Posterior vena cava (tissue), 2 donors: ENCODE data around the gene ADGRF1. TPM values are rescaled to one million over a fixed set of nuclear protein-coding genes. Genes with fewer than 3 reads are reported as not detected.
"Not testable (repeated sequence)": the region's sequence is repeated elsewhere in the genome, so short reads cannot be mapped to it uniquely, and the experiment has no call there.

Experiments
- DNase-seq: peaks from one replicate; pipeline ENCODE4 v3.0.0-alpha.2; 2020; ENCODE audit warnings: low spot score
- intact Hi-C, 2 donors: fragments of 100-400 bp; cut with DNase I; formaldehyde crosslinking; loops; one replicate each; pipeline versions ENCODE4 v1.14.1 to v1.14.2; 2022 to 2023
- total RNA-seq, 2 donors: library from RNA; stranded (reverse); fragmentation: NEBNext Ultra II Directional; extraction: Animal tissue kit (Norgen Biotek cat#: 25700); gene quantifications; one replicate each; pipeline ENCODE4 v1.2.1, GENCODE V29; 2021
- donor health status: DM: yes; HTN: yes; CAD: no.
- donor health status: DM: yes; HTN: yes; CAD: no.

The ADGRF1 gene
- total RNA-seq, 2 donors from 2014 or later, result not detected

DNA sequence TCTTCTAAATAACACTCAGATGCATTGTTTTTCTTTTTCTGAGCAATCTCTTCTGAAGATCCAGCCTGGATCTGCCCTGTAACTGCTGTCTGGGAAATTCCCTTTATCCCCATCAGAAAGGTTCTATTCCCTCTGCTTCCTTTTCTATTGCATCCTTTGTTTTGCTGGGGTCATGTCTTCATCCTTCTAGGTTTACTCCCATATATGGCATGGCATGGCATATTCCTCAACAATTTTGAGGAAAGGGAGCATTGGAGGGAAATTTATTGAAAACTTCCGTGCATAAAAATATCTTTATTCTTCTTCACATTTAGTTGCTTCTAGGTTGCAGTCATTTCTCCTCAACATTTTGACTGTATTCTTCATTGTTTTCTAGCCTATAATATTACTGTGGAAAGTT is 47.2 kb downstream of the ADGRF1 start:
- intact Hi-C loops, result loop anchor here in 1 of 2 donors (5.0 kb wide), 1 partner anchor 148 kb away; no protein-coding TSS in a partner anchor
- DNase-seq, result no peak

DNA sequence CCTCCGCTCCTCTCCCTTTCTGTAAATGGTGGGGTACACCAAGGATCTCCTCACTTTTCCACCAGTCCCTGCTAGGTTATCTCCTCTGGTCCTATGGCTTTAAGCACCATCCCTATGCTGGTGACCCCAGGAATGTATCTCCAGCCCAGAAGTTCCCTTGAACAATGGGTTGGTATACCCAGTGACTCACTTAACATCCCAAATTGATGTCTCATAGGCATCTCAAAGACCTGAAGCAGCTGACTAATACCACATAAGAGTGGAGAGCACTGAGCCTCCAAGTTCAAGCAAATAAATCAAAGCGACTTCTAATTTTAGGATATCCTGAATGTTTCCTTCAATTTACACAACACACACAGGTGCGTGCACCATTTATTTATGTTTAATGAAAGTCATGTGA is 48.3 kb downstream of the ADGRF1 start:
- intact Hi-C loops, result no loop called here
- DNase-seq, result no peak

DNA sequence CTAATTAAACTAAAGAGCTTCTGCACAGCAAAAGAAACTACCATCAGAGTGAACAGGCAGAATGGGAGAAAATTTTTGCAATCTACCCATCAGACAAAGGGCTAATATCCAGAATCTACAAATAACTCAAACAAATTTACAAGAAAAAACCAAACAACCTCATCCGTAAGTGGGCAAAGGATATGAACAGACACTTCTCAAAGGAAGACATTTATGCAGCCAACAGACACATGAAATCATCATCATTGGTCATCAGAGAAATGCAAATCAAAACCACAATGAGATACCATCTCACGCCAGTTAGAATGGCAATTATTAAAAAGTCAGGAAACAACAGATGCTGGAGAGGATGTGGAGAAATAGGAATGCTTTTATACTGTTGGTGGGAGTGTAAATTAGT is 49.7 kb downstream of the ADGRF1 start:
- DNase-seq, intact Hi-C loops: not testable (repeated sequence)

DNA sequence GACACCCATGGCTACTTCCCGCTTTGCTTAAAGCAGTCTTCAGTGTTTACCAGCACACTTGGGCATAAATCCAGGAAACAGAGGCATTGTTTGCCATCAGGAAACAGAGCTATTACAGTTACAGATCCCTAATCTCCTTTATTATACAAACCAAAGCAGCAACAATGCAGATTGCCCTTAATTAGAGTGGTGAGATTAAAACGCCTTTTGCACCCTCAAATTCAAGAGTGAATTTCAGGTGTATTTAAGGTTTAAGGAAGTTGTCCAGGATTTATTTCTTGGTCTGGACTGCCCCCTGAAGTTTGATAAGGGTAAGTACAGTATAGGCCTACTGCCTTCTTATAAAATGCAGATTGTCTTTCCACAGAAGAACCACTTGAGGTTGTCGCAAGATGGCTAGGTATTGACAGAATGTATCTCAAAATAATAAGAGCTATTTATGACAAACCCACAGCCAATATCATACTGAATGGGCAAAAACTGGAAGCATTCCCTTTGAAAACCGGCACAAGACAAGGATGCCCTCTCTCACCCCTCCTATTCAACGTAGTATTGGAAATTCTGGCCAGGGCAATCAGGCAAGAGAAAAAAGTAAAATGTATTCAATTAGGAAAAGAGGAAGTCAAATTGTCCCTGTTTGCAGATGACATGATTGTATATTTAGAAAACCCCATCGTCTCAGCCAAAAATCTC is 51.2 kb downstream of the ADGRF1 start:
- DNase-seq, intact Hi-C loops: not testable (repeated sequence)

DNA sequence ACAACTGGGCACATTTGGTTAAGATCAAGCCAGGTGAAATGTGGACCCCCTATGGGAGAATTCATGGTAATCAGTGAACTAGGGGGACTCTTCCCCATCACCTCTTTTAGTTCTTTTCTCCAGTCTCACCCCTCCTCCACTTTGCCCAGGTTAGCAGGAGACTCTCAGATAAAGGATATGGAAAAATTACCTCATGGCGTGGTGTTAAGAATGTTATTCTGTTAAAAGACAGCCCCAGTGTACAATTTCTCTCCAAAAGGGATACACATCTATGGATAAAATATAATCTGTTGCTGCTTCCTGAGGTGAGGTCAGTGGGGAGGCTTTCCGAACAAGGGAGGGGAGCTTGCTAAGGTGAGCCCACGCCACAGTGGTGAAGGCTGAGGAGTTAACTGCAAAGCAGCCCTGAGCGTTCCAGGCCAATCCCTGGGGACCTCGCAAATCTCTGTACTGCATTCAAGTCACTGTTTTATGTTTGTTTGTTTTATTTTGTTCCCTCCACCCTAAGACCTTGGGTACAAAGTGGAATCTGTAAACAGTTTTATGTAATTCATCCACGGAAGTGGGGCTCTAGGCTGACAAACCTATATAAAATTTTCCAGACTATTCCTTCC is 52.0 kb downstream of the ADGRF1 start:
- DNase-seq, result no peak
- intact Hi-C loops, result no loop called here

DNA sequence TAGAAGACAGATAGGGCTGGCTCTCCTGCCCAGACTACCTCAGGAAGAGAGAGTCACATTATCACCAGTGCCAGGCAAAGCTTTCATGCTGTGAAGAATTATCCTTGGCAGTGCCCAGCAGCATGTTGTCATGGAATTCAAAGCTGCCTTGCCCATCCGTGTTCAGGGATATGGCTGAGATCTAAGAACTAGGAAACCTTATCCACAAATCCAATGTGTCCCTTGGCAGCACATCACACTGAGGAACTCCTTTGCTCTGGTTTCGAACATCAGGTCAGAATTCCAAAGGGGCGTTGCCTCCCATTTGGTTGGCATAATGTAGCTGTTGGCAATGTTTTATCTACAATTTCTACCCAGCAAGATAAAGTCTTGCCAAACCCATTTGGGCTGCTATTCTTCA is 52.7 kb downstream of the ADGRF1 start:
- intact Hi-C loops, result no loop called here
- DNase-seq, result no peak

DNA sequence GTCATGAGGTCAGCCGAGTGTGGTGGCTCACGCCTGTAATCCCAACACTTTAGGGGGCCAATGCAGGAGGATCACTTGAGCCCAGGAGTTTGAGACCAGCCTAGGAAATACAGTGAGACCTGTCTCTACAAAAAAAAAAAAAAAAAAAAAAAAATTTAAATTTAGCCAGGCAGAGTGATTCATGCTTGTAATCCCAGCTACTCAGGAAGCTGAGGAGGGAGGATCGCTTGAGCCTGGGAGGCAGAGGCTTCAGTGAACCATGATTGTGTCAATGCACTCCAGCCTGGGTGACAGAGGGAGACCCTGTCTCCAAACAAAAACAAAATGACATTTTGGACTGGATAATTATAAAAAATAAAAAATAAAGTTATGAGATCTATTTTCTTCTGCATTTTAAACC is 56.2 kb downstream of the ADGRF1 start:
- DNase-seq, result no peak
- intact Hi-C loops, result no loop called here

DNA sequence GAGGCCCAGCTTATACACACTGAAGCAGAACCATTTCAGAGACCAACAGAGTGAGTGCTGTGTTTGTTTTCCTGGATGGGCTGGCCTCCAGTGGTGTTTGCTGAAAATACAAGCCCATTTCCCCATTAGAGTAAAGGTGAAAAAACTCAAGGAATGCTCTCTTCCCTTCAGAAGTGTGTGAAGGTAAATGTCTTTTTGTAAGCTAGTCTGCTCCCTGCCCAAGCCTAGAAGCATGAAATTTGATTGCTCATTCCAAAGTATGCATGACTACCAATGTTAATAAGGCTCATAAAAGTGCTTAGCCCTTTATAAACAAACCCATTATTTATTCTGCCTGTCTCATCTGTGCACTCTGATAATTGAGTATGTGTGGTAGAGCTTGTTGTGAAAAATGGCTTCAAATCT is 59.1 kb downstream of the ADGRF1 start:
- DNase-seq, result no peak
- intact Hi-C loops, result no loop called here

DNA sequence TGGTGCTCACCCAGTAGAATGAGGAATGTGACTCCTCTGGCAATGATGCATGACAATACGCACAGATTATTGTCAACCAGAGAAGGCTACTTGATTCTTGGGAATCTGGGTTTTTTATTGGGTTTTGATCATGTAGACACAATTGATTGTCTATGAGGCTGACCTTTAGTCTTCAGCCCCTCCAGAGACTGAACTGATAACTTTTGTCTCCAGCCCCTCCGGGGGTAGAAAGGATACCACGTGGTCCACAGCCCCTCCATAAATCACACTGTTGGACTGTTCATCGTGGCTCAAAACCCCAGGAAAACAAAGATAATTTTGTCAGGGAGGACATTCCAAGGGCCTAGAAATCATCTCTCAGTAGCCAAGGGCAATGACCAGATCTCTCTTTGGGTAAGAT is 62.9 kb downstream of the ADGRF1 start:
- DNase-seq, result no peak
- intact Hi-C loops, result loop anchor here in 1 of 2 donors (10.0 kb wide), 1 partner anchor 114 kb away; no protein-coding TSS in a partner anchor

DNA sequence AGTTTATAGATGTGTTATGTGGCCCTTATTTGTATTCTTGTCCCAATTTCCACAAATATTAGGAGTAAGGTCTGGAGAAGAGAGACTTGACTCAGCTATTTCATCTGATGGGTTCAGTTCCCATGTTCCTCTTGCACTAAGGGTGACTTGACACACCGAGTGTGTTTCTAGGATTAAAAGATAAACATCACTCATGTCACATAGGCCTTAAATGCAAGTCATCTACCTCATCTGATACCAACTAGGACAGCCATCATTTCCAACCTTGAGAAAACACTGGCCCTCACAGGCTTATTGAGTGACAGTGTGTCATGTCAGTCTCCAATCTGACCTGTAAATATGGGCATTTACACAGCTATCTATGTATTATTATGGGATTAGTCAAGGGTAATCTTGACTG is 67.3 kb downstream of the ADGRF1 start:
- intact Hi-C loops, result loop anchor here in 1 of 2 donors (10.0 kb wide), 1 partner anchor 110 kb away; no protein-coding TSS in a partner anchor
- DNase-seq, result no peak

DNA sequence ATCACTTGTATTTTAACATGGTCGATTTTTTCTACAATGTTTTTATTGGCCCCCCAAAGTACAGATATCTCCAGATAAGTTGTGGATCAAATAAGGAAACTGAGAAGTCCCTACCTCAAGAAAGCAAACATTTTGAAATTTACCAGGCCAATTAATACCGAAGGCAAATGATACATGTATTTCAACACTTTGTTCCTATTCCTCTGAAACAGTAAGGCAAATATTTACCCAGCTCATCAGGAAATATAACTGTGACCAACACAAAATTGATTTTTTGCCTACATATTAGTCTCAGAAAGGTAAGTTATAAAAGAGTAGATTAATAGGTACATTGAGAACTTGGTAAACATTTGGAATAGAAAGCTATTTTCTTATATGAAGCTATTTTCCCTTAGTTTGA is 69.1 kb downstream of the ADGRF1 start:
- DNase-seq, result no peak
- intact Hi-C loops, result loop anchor here in 1 of 2 donors (10.0 kb wide), 1 partner anchor 108 kb away; no protein-coding TSS in a partner anchor

DNA sequence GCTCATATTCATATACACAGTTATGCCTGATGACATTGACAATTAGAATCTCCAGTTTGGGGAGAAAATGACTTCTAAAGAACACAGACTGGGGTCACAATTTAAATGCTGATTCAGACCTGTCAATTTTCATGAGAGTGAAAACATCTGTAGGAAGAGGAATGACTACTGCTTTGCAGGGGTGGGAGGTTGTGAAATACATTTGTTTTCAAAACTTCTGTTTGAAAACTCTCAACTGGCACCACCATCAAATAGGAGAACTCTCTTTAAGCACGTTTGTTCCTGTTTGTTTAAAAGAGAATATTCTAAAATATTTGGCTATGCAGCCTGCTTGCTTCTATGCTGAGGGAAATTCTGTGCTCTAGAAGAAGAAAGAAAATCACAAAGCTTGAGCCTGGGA is 69.6 kb downstream of the ADGRF1 start:
- DNase-seq, result no peak
- intact Hi-C loops, result loop anchor here in 1 of 2 donors (10.0 kb wide), 1 partner anchor 108 kb away; no protein-coding TSS in a partner anchor

DNA sequence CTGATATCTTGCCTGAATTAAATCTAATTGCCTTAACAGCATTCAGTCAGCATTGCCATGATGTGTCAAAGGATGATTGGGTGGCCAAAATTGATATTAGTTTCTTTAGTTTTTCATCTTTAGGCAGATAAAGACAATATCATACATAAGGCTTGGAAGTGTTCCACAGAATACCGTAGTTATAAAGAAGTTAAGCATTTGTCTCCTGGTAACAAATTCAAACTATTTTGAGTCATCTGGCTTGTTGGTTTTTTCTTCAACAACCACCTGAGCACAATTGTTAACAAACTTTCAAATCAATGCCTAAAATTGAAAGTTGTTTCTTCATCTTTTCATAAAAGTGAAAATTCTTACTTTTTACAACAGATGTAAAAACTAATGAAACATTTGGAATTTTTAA is 72.9 kb downstream of the ADGRF1 start:
- no peak for DNase-seq
- intact Hi-C loops, result no loop called here

DNA sequence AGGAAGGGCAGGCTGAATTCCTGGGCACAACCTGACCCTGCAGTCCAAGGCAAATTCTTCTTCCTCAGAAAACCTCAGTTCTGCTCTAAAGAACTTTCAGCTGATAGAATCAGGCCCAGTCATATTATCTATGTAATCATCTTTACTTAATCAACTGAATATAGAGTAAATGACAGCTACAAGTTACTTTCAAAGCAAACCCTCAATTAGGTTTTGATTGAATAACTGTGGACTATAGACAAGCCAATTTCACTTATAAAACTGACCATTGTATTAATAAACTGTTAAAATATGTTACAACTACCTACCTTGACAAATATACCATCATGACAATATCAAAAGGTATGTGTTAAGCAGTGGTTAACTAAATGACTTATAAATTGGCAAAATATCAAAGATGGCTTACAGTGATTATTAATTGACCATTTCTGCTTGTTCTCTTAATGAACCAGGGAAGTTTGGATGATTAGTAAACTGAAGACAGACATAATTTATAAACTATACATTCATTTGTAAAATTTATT is 74.2 kb downstream of the ADGRF1 start:
- no peak for DNase-seq
- intact Hi-C loops, result no loop called here

DNA sequence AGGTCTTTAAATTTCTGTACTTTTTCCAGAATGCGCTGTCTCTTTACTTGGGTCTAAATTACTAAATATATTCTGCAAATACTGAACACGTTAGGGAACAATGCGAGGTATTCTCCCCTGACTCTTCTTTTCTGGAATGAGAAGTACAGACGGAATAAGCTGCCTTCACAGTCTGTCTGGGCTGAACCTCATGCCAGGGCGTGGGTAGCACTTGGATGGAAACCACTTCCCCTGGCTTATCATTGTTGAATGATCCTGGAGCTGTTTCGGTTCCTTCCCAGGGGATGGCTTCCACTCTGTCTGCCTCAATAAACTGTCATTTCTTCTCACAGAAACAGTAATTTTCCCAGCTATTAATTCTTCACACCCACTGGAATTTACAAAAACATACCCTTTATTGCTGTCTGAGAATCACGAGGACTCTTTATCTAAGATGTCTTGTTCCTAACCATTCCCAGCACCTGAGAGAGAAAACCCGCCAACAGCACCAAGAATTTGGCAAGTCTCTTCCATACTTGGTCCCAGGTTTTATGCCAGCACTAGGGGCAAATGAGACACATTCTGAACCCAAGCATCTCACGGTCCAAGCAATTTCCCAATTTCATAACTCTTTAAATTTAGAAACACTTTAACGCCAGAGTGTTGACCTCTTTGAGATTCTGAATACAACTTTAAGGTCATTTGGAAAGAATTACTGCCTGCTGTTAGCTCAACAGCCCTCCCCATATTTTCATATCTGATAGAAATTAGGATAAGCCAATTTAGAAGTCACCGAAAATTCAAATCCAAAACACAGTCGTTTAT is 77.2 kb downstream of the ADGRF1 start:
- intact Hi-C loops, result no loop called here
- no peak for DNase-seq

DNA sequence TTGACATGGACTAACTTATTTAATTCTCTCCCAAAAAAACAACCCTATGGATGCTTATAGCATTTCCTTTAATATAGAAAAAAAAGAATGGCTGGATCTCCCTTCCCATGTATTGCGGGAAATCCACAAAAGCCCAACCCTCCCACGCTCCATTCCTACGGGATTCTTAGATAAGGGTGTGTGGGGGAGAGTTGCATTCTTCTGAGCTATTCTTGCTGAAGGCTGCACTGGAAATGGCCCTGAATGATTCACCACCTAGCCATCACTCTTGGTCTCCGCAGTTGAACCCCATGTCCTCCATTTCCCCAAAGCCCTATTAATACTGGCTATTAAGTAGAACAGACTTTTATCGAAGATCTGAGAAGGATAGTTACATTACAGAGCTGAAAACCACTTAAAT is 78.5 kb downstream of the ADGRF1 start:
- no peak for DNase-seq
- intact Hi-C loops, result no loop called here

DNA sequence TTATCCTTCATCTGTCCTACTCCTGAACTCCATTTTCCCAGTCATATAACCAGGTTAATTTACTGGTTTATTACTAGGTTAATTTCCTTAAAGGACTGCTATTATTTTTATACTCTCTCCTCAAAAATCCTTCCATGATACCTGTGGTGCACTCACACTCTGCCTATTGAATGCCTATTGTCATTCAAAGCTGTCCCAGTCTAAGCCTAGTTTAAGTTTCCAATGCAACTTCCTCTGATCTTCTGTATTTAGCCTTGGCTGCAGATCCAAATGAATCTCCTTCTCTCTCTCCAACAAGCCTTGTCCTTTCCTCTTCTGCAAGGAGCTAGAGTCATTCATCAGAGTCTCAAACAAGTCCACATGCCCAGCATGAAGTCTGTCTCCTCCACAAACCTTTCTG is 79.1 kb downstream of the ADGRF1 start:
- intact Hi-C loops, result no loop called here
- no peak for DNase-seq

DNA sequence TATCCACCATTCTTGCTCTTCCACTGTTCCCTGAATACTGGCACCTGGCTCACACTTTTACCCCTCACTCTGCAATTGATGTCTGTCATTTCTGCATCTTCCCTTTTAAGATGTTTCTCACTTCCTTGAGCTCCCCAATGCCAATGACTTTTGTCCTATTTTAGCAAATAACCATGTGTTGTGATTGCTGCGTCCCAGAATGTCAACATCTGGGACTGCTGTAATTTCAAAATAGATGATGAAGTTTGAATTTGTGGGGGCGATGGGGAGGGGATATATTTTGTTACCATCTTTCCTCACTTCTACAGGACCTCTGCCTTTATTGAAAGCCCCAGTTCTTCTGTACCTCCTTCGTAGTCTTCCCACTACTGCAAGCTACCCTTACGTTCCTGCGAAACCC is 80.4 kb downstream of the ADGRF1 start:
- intact Hi-C loops, result no loop called here
- DNase-seq, result no peak

DNA sequence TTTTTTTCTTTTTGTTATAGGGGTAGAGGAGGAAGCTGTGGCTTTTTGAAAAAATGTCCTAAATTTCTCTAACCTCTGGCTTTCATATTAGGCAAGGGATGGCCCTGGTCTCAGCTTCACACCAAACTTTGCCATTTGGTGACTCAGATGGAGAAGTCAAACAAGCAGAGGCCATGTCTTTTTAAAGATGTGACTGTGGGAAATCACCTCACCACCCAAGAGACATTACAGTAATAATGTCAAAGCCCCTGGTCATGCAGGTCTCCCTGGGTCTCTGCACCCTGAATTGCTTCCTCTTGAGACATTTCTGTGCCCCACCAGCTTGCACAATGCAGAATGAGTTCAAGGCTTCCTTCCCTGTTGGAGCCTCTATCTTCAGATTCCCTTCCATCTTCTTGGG is 80.9 kb downstream of the ADGRF1 start:
- intact Hi-C loops, result no loop called here
- no peak for DNase-seq

DNA sequence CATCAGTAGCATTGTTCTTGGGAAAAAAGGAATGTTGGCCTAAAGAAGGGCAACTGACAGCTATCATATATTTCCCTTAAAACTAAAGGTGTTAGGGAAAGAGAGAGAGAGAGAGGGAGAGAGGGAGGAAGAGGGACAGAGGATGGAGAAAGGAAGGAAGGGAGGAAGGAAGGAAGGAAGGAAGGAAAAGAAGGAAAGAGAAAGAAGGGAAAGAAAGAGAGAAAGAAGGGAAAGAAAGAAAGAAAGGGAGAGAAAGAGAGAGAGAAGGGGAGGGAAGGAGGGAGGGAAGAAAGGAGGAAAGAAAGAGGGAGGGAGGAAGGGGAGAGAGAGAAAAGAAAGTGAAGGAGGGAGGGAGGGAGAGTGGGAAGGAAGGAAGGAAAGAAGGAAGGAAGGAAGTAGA is 82.7 kb downstream of the ADGRF1 start:
- intact Hi-C loops, result no loop called here
- DNase-seq, result no peak
